Measurements from ENCODE around the gene TTLL6. TPM values are rescaled to one million over a fixed set of nuclear protein-coding genes. Genes with fewer than 3 reads are reported as not detected.

TTLL6 gene
- total RNA-seq, 1 experiment from 2014 or later = 2.4 TPM

- Mint-ChIP-seq H3K9me3 (no peaks in the 10 kb centered on the region), H3K27ac (peak within 1 kb of the TSS in 2 of 3 experiments; percentile 35 to 97; a peak in 2 of 7 replicates), H3K36me3 (ENCODE audit: insufficient read depth in 1 of 3, low read depth in 3 of 3) (no peaks in the 10 kb centered on the region), H3K4me1 (peaks cover 3 to 4% of the 10 kb centered on the region in 2 experiments; a peak in 3 of 4 replicates), H3K27me3 (ENCODE audit: low read depth) (no peaks in the 10 kb centered on the region), H3K4me3 (peak within 1 kb of the TSS; percentile 93 to 98)
- Histone ChIP-seq H3K18ac (ENCODE audit: insufficient read length, low read depth, low read length) (no peak within 1 kb of the TSS), H2BK5ac (ENCODE audit: insufficient read length, low read length) (no peak within 1 kb of the TSS), H2BK120ac (ENCODE audit: low read depth, low read length, poor library complexity, severe bottlenecking) (no peak within 1 kb of the TSS), H3K4ac (ENCODE audit: low read depth, low read length) (no peak within 1 kb of the TSS), H4K20me1 (ENCODE audit: control insufficient read depth, insufficient read depth, insufficient read length) (no peaks in the 10 kb centered on the region), H4K8ac (replicated peaks; ENCODE audit: insufficient read length, low read depth, low read length) (no peak within 1 kb of the TSS), H3K27me3 (ENCODE audit: insufficient read depth, low read length) (no peaks in the 10 kb centered on the region), H3K9ac (ENCODE audit: extremely low read depth, insufficient read length, low read length) (peak within 1 kb of the TSS; percentile 4), H3K14ac (ENCODE audit: insufficient read depth, low read length) (no peak within 1 kb of the TSS; the same call in 1 of the 2 replicates), H2BK20ac (ENCODE audit: low read depth, low read length, poor library complexity, severe bottlenecking) (no peak within 1 kb of the TSS), H4K91ac (ENCODE audit: insufficient read length, low read depth, low read length) (no peak within 1 kb of the TSS), H3K23me2 (ENCODE audit: insufficient read length, low read depth, low read length, poor library complexity, severe bottlenecking) (peaks cover 4% of the 10 kb centered on the region), H3K27ac (ENCODE audit: insufficient read length, low read depth, low read length) (no peak within 1 kb of the TSS), H2AFZ (ENCODE audit: low read length) (no peak within 1 kb of the TSS), H3K79me2 (ENCODE audit: insufficient read depth, low read length) (no peaks in the 10 kb centered on the region), H2AK5ac (ENCODE audit: insufficient read length, low read length) (no peak within 1 kb of the TSS), H2BK12ac (ENCODE audit: insufficient read length, low read depth, low read length) (no peak within 1 kb of the TSS), H3K4me1 (ENCODE audit: insufficient read depth, low read length) (no peaks in the 10 kb centered on the region; the same call in 1 of the 2 replicates), H3K79me1 (ENCODE audit: insufficient read depth, low read depth, low read length, poor library complexity, severe bottlenecking) (no peaks in the 10 kb centered on the region), H3T11ph (ENCODE audit: low read length) (no peak within 1 kb of the TSS), H3K9me3 (ENCODE audit: control insufficient read depth, low read depth, low read length) (no peaks in the 10 kb centered on the region), H3K4me2 (ENCODE audit: insufficient read depth, insufficient read length, low read length) (peak within 1 kb of the TSS; percentile 85), H3K23ac (ENCODE audit: insufficient read length, low read depth, low read length) (no peak within 1 kb of the TSS), H3K56ac (ENCODE audit: insufficient read length, low read depth, low read length) (no peak within 1 kb of the TSS), H2BK15ac (ENCODE audit: low read depth, low read length) (no peak within 1 kb of the TSS), H4K5ac (ENCODE audit: insufficient read length, low read depth, low read length) (no peak within 1 kb of the TSS)
- DNase-seq = peak; percentile 95
- no CpG with 5 or more reads among the region's 48 CpGs for WGBS (ENCODE audit: extremely low coverage, insufficient read length, low lambda C conversion rate)
- no peak; the same call in 2 of the 3 replicates for TF ChIP-seq CTCF (conservative IDR thresholded peaks at IDR 0.05)
These were observed 14.0 kb upstream of the TTLL6 start, which contains the start of gene CALCOCO2 for GRCh38 chr17:48830840-48831548. TSS of gene CALCOCO2 (plus strand) at chr17:48831035. CDS start at chr17:48841708, 10,673 bp downstream.

All from H9 (cell line).